Measurements from ENCODE around the gene CMAS. TPM values are rescaled to one million over a fixed set of nuclear protein-coding genes. Genes with fewer than 3 reads are reported as not detected.

CMAS gene
- total RNA-seq, 1 experiment from 2014 or later, result 24.3 TPM

DNA sequence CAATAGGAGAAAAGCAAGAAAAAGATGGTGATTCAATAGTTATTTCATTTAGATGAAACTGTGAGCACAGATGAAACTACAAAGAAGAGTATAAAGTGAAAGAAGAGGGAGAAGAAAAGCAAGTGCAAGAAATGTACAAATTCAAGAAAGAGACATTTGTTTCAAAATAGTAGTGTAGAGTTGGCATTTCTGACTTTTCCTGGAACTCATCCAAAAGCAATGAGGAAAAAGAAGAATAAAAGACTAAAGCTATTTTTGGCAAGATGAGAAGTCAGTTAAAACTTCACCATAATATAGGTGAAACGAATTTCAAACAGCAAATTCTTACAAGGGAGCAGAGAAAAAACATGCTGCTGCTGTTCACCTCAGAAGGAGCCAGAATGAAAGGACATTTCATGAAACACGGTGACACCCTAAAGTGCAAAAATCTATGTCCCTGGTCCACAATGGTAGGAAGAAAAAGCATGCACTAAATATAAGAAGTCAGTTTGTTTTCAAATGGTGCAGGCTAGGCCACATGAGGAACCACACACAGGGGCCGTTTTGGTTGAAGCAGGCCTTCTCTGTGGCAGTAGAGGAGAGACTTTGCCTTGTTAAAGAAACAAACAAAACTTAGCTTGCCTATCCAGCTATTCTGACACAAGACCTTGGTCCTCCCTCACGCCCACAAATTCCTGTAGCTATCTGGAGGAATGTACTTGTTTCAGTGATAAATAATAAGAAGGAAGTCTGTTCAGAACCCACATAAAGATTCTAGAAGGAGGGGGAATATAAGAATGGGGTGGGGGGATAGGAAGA lies 11.1 kb upstream of the CMAS start:
- no peak for ATAC-seq
- no peaks in the 10 kb centered on the region for H3K36me3 ChIP-seq (ENCODE audit: control insufficient read depth, insufficient read depth, low read length)
- H3K4me3 ChIP-seq (ENCODE audit: low read depth in 2 of 2, low read length in 2 of 2), result no peak overlapping the region
- DNase-seq (ENCODE audit: low read depth, low spot score), result no peak
- POLR2A ChIA-PET, result no interaction called here
- CTCF ChIA-PET, result no interaction called here
- intact Hi-C loops (cut with micrococcal nuclease; ENCODE audit: unreplicated experiment) (no loop called here), in situ Hi-C loops (cut with HindIII; ENCODE audit: low pct_unique_long_range_greater_than_20kb, low sequenced_read_pairs) (no loop called here)
- H3K4me1 ChIP-seq (ENCODE audit: control insufficient read depth, insufficient read depth, low read length), result no peaks in the 10 kb centered on the region
- H3K27me3 ChIP-seq (ENCODE audit: control insufficient read depth, insufficient read depth, low read length), result no peaks in the 10 kb centered on the region
- TF ChIP-seq, protein P1, sequence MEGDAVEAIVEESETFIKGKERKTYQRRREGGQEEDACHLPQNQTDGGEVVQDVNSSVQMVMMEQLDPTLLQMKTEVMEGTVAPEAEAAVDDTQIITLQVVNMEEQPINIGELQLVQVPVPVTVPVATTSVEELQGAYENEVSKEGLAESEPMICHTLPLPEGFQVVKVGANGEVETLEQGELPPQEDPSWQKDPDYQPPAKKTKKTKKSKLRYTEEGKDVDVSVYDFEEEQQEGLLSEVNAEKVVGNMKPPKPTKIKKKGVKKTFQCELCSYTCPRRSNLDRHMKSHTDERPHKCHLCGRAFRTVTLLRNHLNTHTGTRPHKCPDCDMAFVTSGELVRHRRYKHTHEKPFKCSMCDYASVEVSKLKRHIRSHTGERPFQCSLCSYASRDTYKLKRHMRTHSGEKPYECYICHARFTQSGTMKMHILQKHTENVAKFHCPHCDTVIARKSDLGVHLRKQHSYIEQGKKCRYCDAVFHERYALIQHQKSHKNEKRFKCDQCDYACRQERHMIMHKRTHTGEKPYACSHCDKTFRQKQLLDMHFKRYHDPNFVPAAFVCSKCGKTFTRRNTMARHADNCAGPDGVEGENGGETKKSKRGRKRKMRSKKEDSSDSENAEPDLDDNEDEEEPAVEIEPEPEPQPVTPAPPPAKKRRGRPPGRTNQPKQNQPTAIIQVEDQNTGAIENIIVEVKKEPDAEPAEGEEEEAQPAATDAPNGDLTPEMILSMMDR (IDR thresholded peaks at IDR 0.05), result no peak
- no peak for TF ChIP-seq POLR2AphosphoS5 (IDR thresholded peaks at IDR 0.05; ENCODE audit: low read depth, low read length)
- TF ChIP-seq SIN3A (IDR thresholded peaks at IDR 0.05; ENCODE audit: borderline replicate concordance, insufficient read depth, low read depth, low read length), result no peak
- TF ChIP-seq, protein P2, sequence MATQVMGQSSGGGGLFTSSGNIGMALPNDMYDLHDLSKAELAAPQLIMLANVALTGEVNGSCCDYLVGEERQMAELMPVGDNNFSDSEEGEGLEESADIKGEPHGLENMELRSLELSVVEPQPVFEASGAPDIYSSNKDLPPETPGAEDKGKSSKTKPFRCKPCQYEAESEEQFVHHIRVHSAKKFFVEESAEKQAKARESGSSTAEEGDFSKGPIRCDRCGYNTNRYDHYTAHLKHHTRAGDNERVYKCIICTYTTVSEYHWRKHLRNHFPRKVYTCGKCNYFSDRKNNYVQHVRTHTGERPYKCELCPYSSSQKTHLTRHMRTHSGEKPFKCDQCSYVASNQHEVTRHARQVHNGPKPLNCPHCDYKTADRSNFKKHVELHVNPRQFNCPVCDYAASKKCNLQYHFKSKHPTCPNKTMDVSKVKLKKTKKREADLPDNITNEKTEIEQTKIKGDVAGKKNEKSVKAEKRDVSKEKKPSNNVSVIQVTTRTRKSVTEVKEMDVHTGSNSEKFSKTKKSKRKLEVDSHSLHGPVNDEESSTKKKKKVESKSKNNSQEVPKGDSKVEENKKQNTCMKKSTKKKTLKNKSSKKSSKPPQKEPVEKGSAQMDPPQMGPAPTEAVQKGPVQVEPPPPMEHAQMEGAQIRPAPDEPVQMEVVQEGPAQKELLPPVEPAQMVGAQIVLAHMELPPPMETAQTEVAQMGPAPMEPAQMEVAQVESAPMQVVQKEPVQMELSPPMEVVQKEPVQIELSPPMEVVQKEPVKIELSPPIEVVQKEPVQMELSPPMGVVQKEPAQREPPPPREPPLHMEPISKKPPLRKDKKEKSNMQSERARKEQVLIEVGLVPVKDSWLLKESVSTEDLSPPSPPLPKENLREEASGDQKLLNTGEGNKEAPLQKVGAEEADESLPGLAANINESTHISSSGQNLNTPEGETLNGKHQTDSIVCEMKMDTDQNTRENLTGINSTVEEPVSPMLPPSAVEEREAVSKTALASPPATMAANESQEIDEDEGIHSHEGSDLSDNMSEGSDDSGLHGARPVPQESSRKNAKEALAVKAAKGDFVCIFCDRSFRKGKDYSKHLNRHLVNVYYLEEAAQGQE (IDR thresholded peaks at IDR 0.05; ENCODE audit: insufficient read depth in 1 of 2, low read depth in 2 of 2, low read length in 1 of 2), result no peak
- no peak for TF ChIP-seq TCF7L2 (IDR thresholded peaks at IDR 0.05; ENCODE audit: low read depth, low read length)
- no TSS peak for BruUV-seq (replicated peaks)
- no peak overlapping the region for H3K27ac ChIP-seq (ENCODE audit: low read length)
- no peaks in the 10 kb centered on the region for H3K9me3 ChIP-seq (ENCODE audit: control insufficient read depth, insufficient read depth, low read depth, low read length)

DNA sequence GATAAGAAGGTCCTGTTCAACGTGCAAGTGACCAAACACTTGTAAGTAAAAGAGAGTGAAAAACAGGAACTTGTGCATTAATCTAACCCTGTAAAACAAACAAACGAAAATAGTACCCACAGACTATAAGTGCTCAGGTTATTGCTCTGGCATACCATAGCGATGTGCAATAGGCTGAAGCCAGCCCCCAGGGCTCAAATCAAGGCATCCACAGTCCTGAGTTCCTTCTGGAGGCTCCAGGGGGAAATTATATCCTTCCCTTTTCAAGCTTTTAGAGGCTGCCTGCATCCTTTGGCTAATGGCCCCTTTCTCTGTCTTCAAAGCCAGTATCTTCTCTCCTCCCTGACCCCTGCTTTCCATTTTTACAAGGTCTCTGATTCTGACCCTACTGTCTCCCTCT lies 8.1 kb upstream of the CMAS start:
- no TSS peak for BruUV-seq (replicated peaks)
- intact Hi-C loops (cut with micrococcal nuclease; ENCODE audit: unreplicated experiment) (no loop called here), in situ Hi-C loops (cut with HindIII; ENCODE audit: low pct_unique_long_range_greater_than_20kb, low sequenced_read_pairs) (no loop called here)
- H3K27me3 ChIP-seq (ENCODE audit: control insufficient read depth, insufficient read depth, low read length), result no peaks in the 10 kb centered on the region
- no peak for TF ChIP-seq TCF7L2 (IDR thresholded peaks at IDR 0.05; ENCODE audit: low read depth, low read length)
- no peak for TF ChIP-seq POLR2AphosphoS5 (IDR thresholded peaks at IDR 0.05; ENCODE audit: low read depth, low read length)
- no peak for TF ChIP-seq SIN3A (IDR thresholded peaks at IDR 0.05; ENCODE audit: borderline replicate concordance, insufficient read depth, low read depth, low read length)
- TF ChIP-seq, protein P2 (IDR thresholded peaks at IDR 0.05; ENCODE audit: insufficient read depth in 1 of 2, low read depth in 2 of 2, low read length in 1 of 2), result no peak
- TF ChIP-seq, protein P1 (IDR thresholded peaks at IDR 0.05), result no peak
- ChIA-PET POLR2A (no interaction called here), CTCF (no interaction called here)
- H3K4me3 ChIP-seq (ENCODE audit: low read depth in 2 of 2, low read length in 2 of 2), result no peak overlapping the region
- H3K9me3 ChIP-seq (ENCODE audit: control insufficient read depth, insufficient read depth, low read depth, low read length), result no peaks in the 10 kb centered on the region
- H3K36me3 ChIP-seq (ENCODE audit: control insufficient read depth, insufficient read depth, low read length), result no peaks in the 10 kb centered on the region
- DNase-seq (ENCODE audit: low read depth, low spot score), result no peak
- ATAC-seq, result no peak
- H3K4me1 ChIP-seq (ENCODE audit: control insufficient read depth, insufficient read depth, low read length), result no peaks in the 10 kb centered on the region
- no peak overlapping the region for H3K27ac ChIP-seq (ENCODE audit: low read length)

Data from Panc1 (cell line).